Measurements from ENCODE around the gene HECW1. TPM values are rescaled to one million over a fixed set of nuclear protein-coding genes. Genes with fewer than 3 reads are reported as not detected.
"Not testable (repeated sequence)": the region's sequence is repeated elsewhere in the genome, so short reads cannot be mapped to it uniquely, and the experiment has no call there.

Gene HECW1
- total RNA-seq (ENCODE audit: unreplicated experiment): 68.7 TPM
- long read RNA-seq, partial matches to known transcripts: 1 of 6 reads
- long read RNA-seq, other reads (novel, unspliced or antisense): 5 of 6 reads

- H3K4me3 Mint-ChIP-seq (ENCODE audit: unreplicated experiment): peak within 1 kb of the TSS; percentile 94
- H3K27ac Mint-ChIP-seq (ENCODE audit: unreplicated experiment): peak within 1 kb of the TSS; percentile 94
- H3K27me3 Mint-ChIP-seq (ENCODE audit: unreplicated experiment): peaks cover 16% of the 10 kb centered on the region
- no peaks in the 10 kb centered on the region for H3K36me3 Mint-ChIP-seq (ENCODE audit: unreplicated experiment)
- peaks cover 14% of the 10 kb centered on the region for H3K9me3 Mint-ChIP-seq (ENCODE audit: unreplicated experiment)
- H3K4me1 Mint-ChIP-seq (ENCODE audit: low read depth, unreplicated experiment): peaks cover 24% of the 10 kb centered on the region
- TF ChIP-seq CTCF (IDR thresholded peaks at IDR 0.05; ENCODE audit: partially characterized antibody, unreplicated experiment): no peak
- peak; percentile 69 for DNase-seq
These were observed at the start of gene HECW1 for GRCh38 chr7:43112459-43112940. HECW1 (plus strand) TSS chr7:43112647; CDS start chr7:43243906, 131,259 bp downstream.

- H3K4me3 Mint-ChIP-seq (ENCODE audit: unreplicated experiment): no peak overlapping the region
- TF ChIP-seq CTCF (IDR thresholded peaks at IDR 0.05; ENCODE audit: partially characterized antibody, unreplicated experiment): peak; percentile 73
- no peaks in the 10 kb centered on the region for H3K36me3 Mint-ChIP-seq (ENCODE audit: unreplicated experiment)
- no peak overlapping the region for H3K27ac Mint-ChIP-seq (ENCODE audit: unreplicated experiment)
- H3K27me3 Mint-ChIP-seq (ENCODE audit: unreplicated experiment): no peaks in the 10 kb centered on the region
- peaks cover 3% of the 10 kb centered on the region for H3K4me1 Mint-ChIP-seq (ENCODE audit: low read depth, unreplicated experiment)
- H3K9me3 Mint-ChIP-seq (ENCODE audit: unreplicated experiment): peaks cover 1% of the 10 kb centered on the region
- peak; percentile 75 for DNase-seq
These were observed 40.8 kb upstream of the HECW1 start for GRCh38 chr7:43071604-43072003.

GRCh38 chr7:43072530-43072929 is 39.9 kb upstream of the HECW1 start:
- Mint-ChIP-seq H3K36me3 (ENCODE audit: unreplicated experiment) (no peaks in the 10 kb centered on the region), H3K4me3 (ENCODE audit: unreplicated experiment) (no peak overlapping the region), H3K27ac (ENCODE audit: unreplicated experiment) (no peak overlapping the region), H3K27me3 (ENCODE audit: unreplicated experiment) (no peaks in the 10 kb centered on the region), H3K4me1 (ENCODE audit: low read depth, unreplicated experiment) (peaks cover 3% of the 10 kb centered on the region), H3K9me3 (ENCODE audit: unreplicated experiment) (peaks cover 1% of the 10 kb centered on the region)
- TF ChIP-seq CTCF (IDR thresholded peaks at IDR 0.05; ENCODE audit: partially characterized antibody, unreplicated experiment): no peak
- DNase-seq: no peak

- H3K27me3 Mint-ChIP-seq (ENCODE audit: unreplicated experiment); H3K4me1 Mint-ChIP-seq (ENCODE audit: low read depth, unreplicated experiment); H3K27ac Mint-ChIP-seq (ENCODE audit: unreplicated experiment); H3K4me3 Mint-ChIP-seq (ENCODE audit: unreplicated experiment); H3K36me3 Mint-ChIP-seq (ENCODE audit: unreplicated experiment); H3K9me3 Mint-ChIP-seq (ENCODE audit: unreplicated experiment); DNase-seq: not testable (repeated sequence)
These were observed 38.6 kb upstream of the HECW1 start for GRCh38 chr7:43073811-43074210.

GRCh38 chr7:43076189-43076605 is 36.2 kb upstream of the HECW1 start:
- DNase-seq: no peak
- peaks cover 2% of the 10 kb centered on the region for H3K4me1 Mint-ChIP-seq (ENCODE audit: low read depth, unreplicated experiment)
- H3K27ac Mint-ChIP-seq (ENCODE audit: unreplicated experiment): no peak overlapping the region
- no peaks in the 10 kb centered on the region for H3K27me3 Mint-ChIP-seq (ENCODE audit: unreplicated experiment)
- no peak for TF ChIP-seq CTCF (IDR thresholded peaks at IDR 0.05; ENCODE audit: partially characterized antibody, unreplicated experiment)
- peaks cover 1% of the 10 kb centered on the region for H3K9me3 Mint-ChIP-seq (ENCODE audit: unreplicated experiment)
- H3K4me3 Mint-ChIP-seq (ENCODE audit: unreplicated experiment): no peak overlapping the region
- no peaks in the 10 kb centered on the region for H3K36me3 Mint-ChIP-seq (ENCODE audit: unreplicated experiment)

Data from glutamatergic neuron (in vitro differentiated cells).